ENCODE measurements around the gene WRAP53. TPM values are rescaled to one million over a fixed set of nuclear protein-coding genes. Genes with fewer than 3 reads are reported as not detected.
A peak's percentile ranks its signal among the peaks of the same experiment; 100 is the strongest.

Gene WRAP53
- total and polyA plus RNA-seq, 8 donors, result 2.0 to 13.5 (median 4.1) TPM

GRCh38 chr17:7667656-7668406 lies 20.4 kb upstream of the WRAP53 start:
- H3K36me3 ChIP-seq, result peaks cover 0 to 17% (median 13%) of the 10 kb centered on the region in 3 donors
- intact Hi-C loops (cut with DNase I), result no loop called here
- H3K9me3 ChIP-seq, result no peaks in the 10 kb centered on the region
- DNase-seq (no peak), ATAC-seq (peak in 1 of 4 donors; percentile 20), FAIRE-seq (no peak)
- no peak overlapping the region for H3K4me3 ChIP-seq
- TF ChIP-seq, protein P1, sequence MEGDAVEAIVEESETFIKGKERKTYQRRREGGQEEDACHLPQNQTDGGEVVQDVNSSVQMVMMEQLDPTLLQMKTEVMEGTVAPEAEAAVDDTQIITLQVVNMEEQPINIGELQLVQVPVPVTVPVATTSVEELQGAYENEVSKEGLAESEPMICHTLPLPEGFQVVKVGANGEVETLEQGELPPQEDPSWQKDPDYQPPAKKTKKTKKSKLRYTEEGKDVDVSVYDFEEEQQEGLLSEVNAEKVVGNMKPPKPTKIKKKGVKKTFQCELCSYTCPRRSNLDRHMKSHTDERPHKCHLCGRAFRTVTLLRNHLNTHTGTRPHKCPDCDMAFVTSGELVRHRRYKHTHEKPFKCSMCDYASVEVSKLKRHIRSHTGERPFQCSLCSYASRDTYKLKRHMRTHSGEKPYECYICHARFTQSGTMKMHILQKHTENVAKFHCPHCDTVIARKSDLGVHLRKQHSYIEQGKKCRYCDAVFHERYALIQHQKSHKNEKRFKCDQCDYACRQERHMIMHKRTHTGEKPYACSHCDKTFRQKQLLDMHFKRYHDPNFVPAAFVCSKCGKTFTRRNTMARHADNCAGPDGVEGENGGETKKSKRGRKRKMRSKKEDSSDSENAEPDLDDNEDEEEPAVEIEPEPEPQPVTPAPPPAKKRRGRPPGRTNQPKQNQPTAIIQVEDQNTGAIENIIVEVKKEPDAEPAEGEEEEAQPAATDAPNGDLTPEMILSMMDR (IDR thresholded peaks at IDR 0.05), result no peak
- no peaks in the 10 kb centered on the region for H3K4me1 ChIP-seq
- 75 to 82% methylated on average over 10 of the region's 10 CpGs for WGBS, 2 donors
- H3K27me3 ChIP-seq, result no peaks in the 10 kb centered on the region
- H3K27ac ChIP-seq, result no peak overlapping the region

- no peak overlapping the region for H3K27ac ChIP-seq
- ATAC-seq (no peak), FAIRE-seq (no peak), DNase-seq (no peak)
- H3K27me3 ChIP-seq, result no peaks in the 10 kb centered on the region
- intact Hi-C loops (cut with DNase I), result no loop called here
- H3K4me3 ChIP-seq, result no peak overlapping the region
- no peaks in the 10 kb centered on the region for H3K9me3 ChIP-seq
- TF ChIP-seq, protein P1 (IDR thresholded peaks at IDR 0.05), result no peak
- no peaks in the 10 kb centered on the region for H3K4me1 ChIP-seq
- peaks cover 4 to 22% (median 18%) of the 10 kb centered on the region in 3 donors for H3K36me3 ChIP-seq
- WGBS, 2 donors, result 94 to 97% methylated on average over 7 of the region's 7 CpGs
Measured at GRCh38 chr17:7668482-7668881, 19.8 kb upstream of the WRAP53 start.

GRCh38 chr17:7673239-7673638 lies 15.0 kb upstream of the WRAP53 start:
- H3K4me3 ChIP-seq, result no peak overlapping the region
- TF ChIP-seq, protein P1 (IDR thresholded peaks at IDR 0.05), result no peak
- H3K27ac ChIP-seq, result no peak overlapping the region
- no peaks in the 10 kb centered on the region for H3K4me1 ChIP-seq
- peaks cover 8 to 45% (median 32%) of the 10 kb centered on the region in 3 donors for H3K36me3 ChIP-seq
- no peak for FAIRE-seq
- ATAC-seq, result peak in 1 of 4 donors; percentile 33
- no peaks in the 10 kb centered on the region for H3K9me3 ChIP-seq
- WGBS, 2 donors, result 82% methylated on average over 2 of the region's 2 CpGs
- no peaks in the 10 kb centered on the region for H3K27me3 ChIP-seq
- intact Hi-C loops (cut with DNase I), result loop anchor here in 1 of 3 donors (10.0 kb wide), 1 partner anchor 158 kb away; no protein-coding TSS in a partner anchor
- peak in 1 of 6 donors; percentile 40 for DNase-seq

- peaks cover 8 to 44% (median 25%) of the 10 kb centered on the region in 3 donors for H3K36me3 ChIP-seq
- no peak for FAIRE-seq
- WGBS, 2 donors, result 89 to 90% methylated on average over 14 of the region's 14 CpGs
Measured at GRCh38 chr17:7674934-7675333, 13.3 kb upstream of the WRAP53 start.

More at GRCh38 chr17:7674934-7675333, 13.3 kb upstream of the WRAP53 start:
- ATAC-seq, result no peak
- Histone ChIP-seq H3K27ac (no peak overlapping the region), H3K27me3 (no peaks in the 10 kb centered on the region), H3K4me1 (no peaks in the 10 kb centered on the region), H3K9me3 (no peaks in the 10 kb centered on the region), H3K4me3 (no peak overlapping the region)
- no peak for DNase-seq
- intact Hi-C loops (cut with DNase I), result loop anchor here in 1 of 3 donors (10.0 kb wide), 1 partner anchor 160 kb away; no protein-coding TSS in a partner anchor
- TF ChIP-seq, protein P1 (IDR thresholded peaks at IDR 0.05), result no peak

Data from pancreas (tissue), 10 donors.